Breast epithelium (tissue), 3 donors: ENCODE measurements around the gene TENM3.

Experiments
- POLR2A ChIP-seq: fragments of 450-650 bp; IDR thresholded peaks from one replicate; pipeline ENCODE4 v1.6.1; 2016; ENCODE audit warnings: antibody characterized with exemption, mild to moderate bottlenecking, moderate library complexity
- POLR2AphosphoS5 ChIP-seq, 3 donors: sonication (generic); formaldehyde crosslinking; IDR thresholded peaks; one replicate each; pipeline ENCODE4 v1.6.1; 2017; ENCODE audit warnings: antibody characterized with exemption in 3 of 3

DNA sequence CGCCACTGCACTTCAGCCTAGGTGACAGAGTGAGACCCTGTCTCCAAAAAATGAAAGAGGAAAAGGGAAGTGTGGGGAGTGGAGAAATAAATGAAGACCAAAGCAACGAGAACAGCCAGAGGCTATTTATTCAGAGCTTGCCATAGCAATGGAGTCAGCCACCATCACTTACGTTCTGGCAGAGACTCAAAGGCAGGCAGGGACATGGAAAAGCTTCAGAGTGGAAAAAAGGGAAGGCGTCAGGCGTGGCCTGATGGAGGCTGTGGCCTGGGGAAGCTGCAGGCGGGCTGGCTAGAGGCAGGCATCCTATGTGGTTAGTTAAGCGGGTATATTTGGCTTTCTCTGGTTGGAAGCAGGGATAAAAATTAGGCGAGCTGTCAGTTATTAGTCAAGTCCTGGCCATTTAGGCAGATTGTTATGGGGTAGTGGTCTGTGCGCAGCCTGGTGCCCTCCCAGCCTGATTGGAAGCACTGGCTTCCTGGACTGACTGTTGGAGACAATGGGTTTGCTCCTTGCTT lies 600.7 kb downstream of the TENM3 start:
- TF ChIP-seq POLR2A (no peak), POLR2AphosphoS5 (IDR thresholded peaks at IDR 0.05) (no peak)
